Activated CD4-positive, alpha-beta T cell treated with anti-CD3 and anti-CD28 coated beads for 36 hours (primary cell): Measurements from ENCODE around the gene SREBF1. TPM values are rescaled to one million over a fixed set of nuclear protein-coding genes. Genes with fewer than 3 reads are reported as not detected.

Experiments used
- ATAC-seq: fragments of 200-7000 bp; cut with Tn5 transposase; one replicate; pipeline ENCODE4 v1.10.0; 2021; ENCODE audit warnings: mild to moderate bottlenecking, moderate library complexity
- CTCF ChIA-PET: fragments of 350-600 bp; sonication (Branson Sonifier 250); formaldehyde crosslinking; loops from one replicate; lab custom pipeline; 2021; ENCODE audit warnings: antibody characterized with exemption; lab: Charles Lee
- POLR2A ChIA-PET: fragments of 350-600 bp; sonication (Branson Sonifier 250); formaldehyde crosslinking; loops from one replicate; lab custom pipeline; 2021; ENCODE audit warnings: antibody characterized with exemption, inconsistent platforms; lab: Charles Lee
- DNase-seq: peaks from one replicate; pipeline ENCODE4 v3.0.0-alpha.2; 2020
- H3K27ac Mint-ChIP-seq: one replicate; pipeline ENCODE4 v1.8.0; 2021; ENCODE audit warnings: mixed read lengths
- H3K27me3 Mint-ChIP-seq: one replicate; pipeline ENCODE4 v1.8.0; 2021; ENCODE audit warnings: mixed read lengths
- H3K36me3 Mint-ChIP-seq: one replicate; pipeline ENCODE4 v1.8.0; 2021; ENCODE audit warnings: low read depth, mixed read lengths
- H3K4me1 Mint-ChIP-seq: one replicate; pipeline ENCODE4 v1.8.0; 2021; ENCODE audit warnings: mixed read lengths
- H3K4me3 Mint-ChIP-seq: one replicate; pipeline ENCODE4 v1.8.0; 2021; ENCODE audit warnings: mild to moderate bottlenecking, moderate library complexity, mixed read lengths
- H3K9me3 Mint-ChIP-seq: one replicate; pipeline ENCODE4 v1.8.0; 2021; ENCODE audit warnings: low read depth, mixed read lengths
- intact Hi-C, 2 experiments: fragments of 100-400 bp; cut with DNase I in 1 of 2; cut with micrococcal nuclease in 1 of 2; formaldehyde crosslinking; loops; one replicate each; pipeline versions ENCODE4 v1.14.2 to v1.15.1; 2022 to 2024; cut with DNase I, micrococcal nuclease
- total RNA-seq, 2 experiments: library from RNA; stranded (reverse); gene quantifications; one replicate each; pipeline ENCODE4 v1.2.3, GENCODE V29; 2021

The SREBF1 gene
- total RNA-seq, 2 experiments from 2014 or later = 87.6 to 97.2 TPM

DNA sequence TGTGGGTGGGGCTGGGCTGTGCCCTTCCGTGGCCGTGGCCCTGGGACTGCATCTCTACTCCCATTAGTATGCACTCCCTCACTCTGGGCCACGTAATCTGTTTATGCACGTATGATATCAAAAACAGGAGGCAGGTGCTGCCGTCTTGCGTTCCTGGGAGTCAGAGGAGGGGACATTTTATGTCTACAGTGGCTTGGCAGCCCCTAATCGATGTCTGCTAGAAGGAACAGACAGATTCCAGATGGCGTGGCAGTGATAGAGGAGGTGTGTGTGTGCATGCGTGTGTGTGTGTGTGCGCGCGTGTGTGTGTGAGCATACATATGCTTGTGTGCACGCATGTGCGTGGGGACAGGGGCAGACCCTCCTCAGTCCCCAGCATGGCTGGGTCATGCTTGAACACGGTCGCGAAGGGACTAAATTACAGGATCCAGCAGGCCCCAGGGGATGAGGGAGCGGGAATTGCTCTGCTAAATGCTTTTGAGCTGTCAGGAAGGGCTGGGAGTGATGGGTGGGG, 44.7 kb downstream of the SREBF1 start:
- H3K27me3 Mint-ChIP-seq = no peaks in the 10 kb centered on the region
- CTCF ChIA-PET = no interaction called here
- H3K27ac Mint-ChIP-seq = peak overlapping the region; percentile 13
- intact Hi-C loops = no loop called here
- no peak overlapping the region for H3K4me3 Mint-ChIP-seq
- POLR2A ChIA-PET = no interaction called here
- ATAC-seq (no peak), DNase-seq (no peak)
- peaks cover 10% of the 10 kb centered on the region for H3K36me3 Mint-ChIP-seq
- H3K4me1 Mint-ChIP-seq = peaks cover 22% of the 10 kb centered on the region
- H3K9me3 Mint-ChIP-seq = no peaks in the 10 kb centered on the region

DNA sequence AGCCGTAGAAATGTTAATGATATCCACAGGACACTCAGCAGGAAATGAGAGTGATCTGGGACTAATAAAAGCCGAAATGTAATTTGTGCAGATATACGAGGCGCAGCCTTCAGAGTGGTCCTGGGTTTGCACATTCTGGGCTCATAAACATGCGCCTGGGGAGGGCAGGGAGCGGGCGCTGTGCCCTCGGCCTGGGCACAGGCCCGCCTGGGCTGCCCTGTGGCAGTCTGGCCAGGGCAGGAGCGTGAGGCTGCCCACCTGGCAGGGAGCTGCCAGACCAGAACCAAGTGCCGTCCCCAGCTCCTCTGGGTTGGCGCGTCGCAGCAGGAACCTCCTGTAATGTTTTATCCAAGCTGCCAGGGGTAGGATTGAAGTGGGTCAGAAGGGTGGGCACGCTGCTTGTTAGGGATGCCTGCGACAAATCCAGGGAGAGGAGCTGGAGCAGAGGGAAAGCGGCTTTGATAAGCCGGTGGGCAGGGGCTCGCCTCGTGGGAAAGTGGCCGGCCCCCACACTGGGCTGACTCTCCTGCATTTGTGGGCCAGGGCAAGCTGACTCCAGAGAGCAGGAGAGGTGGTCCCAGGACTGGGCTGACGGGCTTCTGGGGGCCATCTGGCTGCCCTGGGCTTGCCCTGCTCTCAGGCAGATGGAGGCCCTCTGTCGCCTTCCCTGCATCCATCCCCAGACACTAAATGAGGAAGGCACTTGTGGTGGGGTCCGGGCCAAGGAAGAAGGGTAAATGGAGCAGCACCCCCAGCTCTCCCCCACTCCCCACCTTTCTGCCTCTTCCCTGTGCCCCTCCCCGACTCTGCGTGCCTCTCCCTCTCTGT, 45.9 kb downstream of the SREBF1 start:
- Mint-ChIP-seq H3K27me3 (no peaks in the 10 kb centered on the region), H3K36me3 (peaks cover 10% of the 10 kb centered on the region), H3K9me3 (no peaks in the 10 kb centered on the region), H3K27ac (no peak overlapping the region), H3K4me3 (no peak overlapping the region), H3K4me1 (peaks cover 22% of the 10 kb centered on the region)
- CTCF ChIA-PET = no interaction called here
- intact Hi-C loops = no loop called here
- ATAC-seq (no peak), DNase-seq (no peak)
- POLR2A ChIA-PET = interaction anchor here (0.7 kb wide), 1 partner anchor 18 kb away, joined by 3 read pairs; no protein-coding TSS in a partner anchor

DNA sequence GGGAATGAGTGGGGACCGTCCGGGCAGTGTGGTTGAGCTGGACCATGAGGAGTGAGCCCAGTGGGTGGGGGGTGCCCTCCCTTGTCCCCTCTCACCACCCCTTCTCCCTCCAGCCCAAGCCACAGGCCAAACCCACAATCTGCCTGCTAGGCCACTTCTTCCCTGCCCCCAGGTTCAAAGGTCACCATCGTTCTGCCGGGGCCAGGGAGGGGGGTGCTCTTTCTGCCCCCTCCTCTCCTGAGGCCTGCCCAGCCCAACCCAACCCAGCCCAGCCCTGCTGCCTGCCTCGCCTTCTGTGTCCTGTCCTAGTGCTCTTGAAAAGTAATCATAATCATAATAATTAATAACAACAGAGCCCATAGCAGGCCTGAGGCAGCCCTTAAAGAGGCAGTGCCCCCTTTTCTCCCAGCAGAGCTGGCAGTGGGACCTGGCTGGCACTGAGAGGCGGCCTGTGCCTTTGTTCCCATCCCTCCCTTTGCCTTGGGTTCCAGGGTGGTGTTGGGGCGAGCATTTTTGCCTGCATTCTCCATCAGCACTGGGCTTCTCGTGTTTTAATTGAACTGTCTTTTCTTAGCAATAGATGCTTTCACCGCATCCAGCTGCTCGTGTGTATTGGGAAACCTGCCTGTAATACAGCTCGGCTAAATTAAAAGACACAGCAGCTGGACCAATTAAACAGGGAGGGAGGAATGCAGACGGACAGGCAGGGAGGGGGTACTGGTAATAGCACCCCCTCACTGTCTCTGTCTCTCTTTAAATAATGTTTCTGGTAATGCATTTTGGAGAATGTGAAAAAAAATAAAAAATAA, 46.8 kb downstream of the SREBF1 start:
- Mint-ChIP-seq H3K36me3 (peaks cover 10% of the 10 kb centered on the region), H3K27me3 (no peaks in the 10 kb centered on the region), H3K4me1 (peaks cover 27% of the 10 kb centered on the region), H3K4me3 (no peak overlapping the region), H3K27ac (no peak overlapping the region), H3K9me3 (no peaks in the 10 kb centered on the region)
- intact Hi-C loops = no loop called here
- ATAC-seq (no peak), DNase-seq (no peak)
- POLR2A ChIA-PET = no interaction called here
- CTCF ChIA-PET = no interaction called here

DNA sequence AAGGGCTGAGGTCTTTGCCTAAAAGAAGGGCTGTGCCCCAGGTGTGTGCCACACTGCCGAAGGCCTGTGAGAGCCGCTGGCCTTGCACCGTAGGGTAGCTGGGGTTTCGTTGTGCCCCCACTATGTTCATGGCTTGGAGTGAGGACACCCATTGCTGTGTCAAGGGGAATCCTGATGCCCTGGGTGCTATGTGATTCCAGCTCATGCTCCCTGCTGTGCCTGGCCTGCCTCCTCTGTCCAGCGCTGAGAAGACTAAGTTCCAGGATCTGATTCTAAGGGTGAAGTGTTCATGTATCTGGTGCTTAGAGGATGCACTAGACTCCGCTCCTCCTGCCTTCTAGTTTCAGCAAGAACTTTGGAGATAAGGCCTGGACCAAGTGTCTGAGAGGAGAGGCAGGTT, 47.4 kb downstream of the SREBF1 start:
- no peak for DNase-seq
- CTCF ChIA-PET = no interaction called here
- Mint-ChIP-seq H3K9me3 (no peaks in the 10 kb centered on the region), H3K27me3 (no peaks in the 10 kb centered on the region), H3K27ac (no peak overlapping the region), H3K36me3 (peaks cover 8% of the 10 kb centered on the region), H3K4me1 (peaks cover 32% of the 10 kb centered on the region), H3K4me3 (no peak overlapping the region)
- intact Hi-C loops = no loop called here
- POLR2A ChIA-PET = interaction anchor here (0.6 kb wide), 1 partner anchor 45 kb away, joined by 3 read pairs; no protein-coding TSS in a partner anchor
- ATAC-seq = no peak

DNA sequence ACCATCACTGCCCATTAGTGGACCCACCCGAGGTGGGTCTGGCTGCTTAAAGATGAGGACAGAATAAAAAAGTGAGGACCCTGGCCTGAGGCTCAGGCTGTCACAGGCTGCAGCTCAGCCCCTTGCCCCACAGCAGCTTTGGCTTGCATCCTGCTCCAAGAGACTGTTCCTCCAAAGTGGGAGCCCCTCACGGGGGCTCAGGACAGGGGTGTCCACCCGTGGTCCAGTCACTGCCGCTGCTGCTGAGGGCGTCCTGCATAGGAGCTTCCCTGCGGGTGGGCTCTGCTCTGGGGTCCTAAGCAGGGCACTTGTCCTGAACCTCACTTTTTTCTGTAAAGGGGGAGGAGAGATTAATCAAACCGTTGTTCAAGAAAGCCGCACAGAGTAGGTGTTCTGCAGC, 47.8 kb downstream of the SREBF1 start:
- H3K27me3 Mint-ChIP-seq = no peaks in the 10 kb centered on the region
- peaks cover 35% of the 10 kb centered on the region for H3K4me1 Mint-ChIP-seq
- H3K9me3 Mint-ChIP-seq = no peaks in the 10 kb centered on the region
- no peak for DNase-seq
- peaks cover 7% of the 10 kb centered on the region for H3K36me3 Mint-ChIP-seq
- no peak overlapping the region for H3K4me3 Mint-ChIP-seq
- CTCF ChIA-PET = interaction anchor here (1.2 kb wide), 1 partner anchor 79 kb away, joined by 3 read pairs; no protein-coding TSS in a partner anchor
- POLR2A ChIA-PET = interaction anchor here (0.6 kb wide), 1 partner anchor 45 kb away, joined by 3 read pairs; no protein-coding TSS in a partner anchor
- intact Hi-C loops = no loop called here
- no peak for ATAC-seq
- peak overlapping the region; percentile 58 for H3K27ac Mint-ChIP-seq

DNA sequence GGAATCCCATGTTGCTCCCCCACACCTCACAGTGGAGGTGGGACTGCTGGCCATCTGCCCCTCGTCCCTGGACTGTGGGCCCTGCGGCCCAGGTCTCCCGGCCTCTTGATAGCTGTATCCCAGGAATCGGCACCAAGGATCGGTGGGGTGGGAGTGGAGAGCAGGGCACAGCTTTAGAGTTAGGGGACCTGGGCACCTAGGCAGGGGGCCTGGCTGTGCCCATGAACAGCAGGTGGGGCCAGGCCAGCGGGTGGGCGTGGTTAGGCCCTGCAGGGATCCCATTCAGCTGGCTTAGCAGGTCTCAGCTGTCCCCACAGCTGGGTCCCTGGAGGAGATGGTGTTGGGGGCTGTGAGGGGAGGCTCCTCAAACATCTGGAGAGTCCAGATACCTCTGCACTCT, 49.2 kb downstream of the SREBF1 start:
- Mint-ChIP-seq H3K9me3 (no peaks in the 10 kb centered on the region), H3K27me3 (no peaks in the 10 kb centered on the region), H3K4me3 (no peak overlapping the region), H3K27ac (no peak overlapping the region), H3K4me1 (peaks cover 25% of the 10 kb centered on the region), H3K36me3 (no peaks in the 10 kb centered on the region)
- intact Hi-C loops = no loop called here
- POLR2A ChIA-PET = no interaction called here
- ATAC-seq = no peak
- CTCF ChIA-PET = interaction anchor here (0.6 kb wide), 1 partner anchor 309 kb away, joined by 3 read pairs; no protein-coding TSS in a partner anchor
- DNase-seq = no peak

DNA sequence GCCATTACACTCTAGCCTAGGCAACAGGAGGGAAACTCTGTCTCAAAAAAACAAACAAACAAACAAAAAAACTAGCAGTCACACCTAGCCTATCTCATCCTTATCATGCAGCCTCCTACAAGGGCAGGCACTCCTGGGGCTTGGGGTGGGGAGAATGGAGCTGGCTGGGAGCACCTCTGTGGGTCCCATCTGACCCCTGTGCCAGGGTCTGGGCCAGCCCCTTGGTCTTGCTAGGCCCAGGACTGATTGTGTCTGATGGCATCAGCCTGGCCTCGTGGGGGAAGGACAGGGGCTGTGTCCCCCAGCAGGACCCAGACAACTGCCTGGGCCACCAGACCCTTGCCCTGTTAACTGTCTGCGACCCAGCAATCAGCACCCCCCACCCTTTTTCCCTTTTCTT, 49.8 kb downstream of the SREBF1 start:
- ChIA-PET POLR2A (no interaction called here), CTCF (interaction anchor here (0.6 to 1.5 kb wide), 2 partner anchors 102 to 125 kb away, joined by 3 to 5 read pairs; no protein-coding TSS in a partner anchor)
- no peaks in the 10 kb centered on the region for H3K9me3 Mint-ChIP-seq
- H3K27me3 Mint-ChIP-seq = no peaks in the 10 kb centered on the region
- no peak for DNase-seq
- no peaks in the 10 kb centered on the region for H3K36me3 Mint-ChIP-seq
- no peak overlapping the region for H3K27ac Mint-ChIP-seq
- ATAC-seq = no peak
- H3K4me1 Mint-ChIP-seq = peaks cover 19% of the 10 kb centered on the region
- H3K4me3 Mint-ChIP-seq = no peak overlapping the region
- intact Hi-C loops = no loop called here

DNA sequence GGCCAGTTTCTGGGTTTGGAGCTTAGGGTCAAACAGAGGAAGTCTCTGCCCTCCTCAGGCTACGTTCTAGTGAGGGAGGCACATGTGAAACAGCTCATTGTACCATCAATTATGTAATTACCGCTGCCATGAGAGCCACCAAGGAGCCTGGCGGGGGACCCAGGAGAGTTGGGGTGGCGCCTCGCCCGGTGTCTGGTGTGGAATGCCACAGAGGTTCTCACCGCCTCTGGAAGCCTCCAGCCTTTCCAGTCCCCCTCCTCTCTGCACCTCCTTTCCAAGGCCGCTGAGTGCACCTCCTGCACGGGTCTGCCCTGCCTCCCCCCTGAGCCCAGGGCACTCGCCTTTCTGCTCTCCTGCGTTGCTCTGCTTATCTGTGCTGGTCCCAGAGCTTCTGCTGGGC, 51.4 kb downstream of the SREBF1 start:
- intact Hi-C loops = no loop called here
- DNase-seq (no peak), ATAC-seq (no peak)
- no peaks in the 10 kb centered on the region for H3K36me3 Mint-ChIP-seq
- POLR2A ChIA-PET = no interaction called here
- H3K27ac Mint-ChIP-seq = no peak overlapping the region
- H3K27me3 Mint-ChIP-seq = no peaks in the 10 kb centered on the region
- H3K4me1 Mint-ChIP-seq = peaks cover 18% of the 10 kb centered on the region
- no peak overlapping the region for H3K4me3 Mint-ChIP-seq
- CTCF ChIA-PET = interaction anchor here (0.6 to 1.8 kb wide), 11 partner anchors 10 to 172 kb away, joined by 3 to 5 read pairs (median 4); no protein-coding TSS in a partner anchor
- no peaks in the 10 kb centered on the region for H3K9me3 Mint-ChIP-seq

DNA sequence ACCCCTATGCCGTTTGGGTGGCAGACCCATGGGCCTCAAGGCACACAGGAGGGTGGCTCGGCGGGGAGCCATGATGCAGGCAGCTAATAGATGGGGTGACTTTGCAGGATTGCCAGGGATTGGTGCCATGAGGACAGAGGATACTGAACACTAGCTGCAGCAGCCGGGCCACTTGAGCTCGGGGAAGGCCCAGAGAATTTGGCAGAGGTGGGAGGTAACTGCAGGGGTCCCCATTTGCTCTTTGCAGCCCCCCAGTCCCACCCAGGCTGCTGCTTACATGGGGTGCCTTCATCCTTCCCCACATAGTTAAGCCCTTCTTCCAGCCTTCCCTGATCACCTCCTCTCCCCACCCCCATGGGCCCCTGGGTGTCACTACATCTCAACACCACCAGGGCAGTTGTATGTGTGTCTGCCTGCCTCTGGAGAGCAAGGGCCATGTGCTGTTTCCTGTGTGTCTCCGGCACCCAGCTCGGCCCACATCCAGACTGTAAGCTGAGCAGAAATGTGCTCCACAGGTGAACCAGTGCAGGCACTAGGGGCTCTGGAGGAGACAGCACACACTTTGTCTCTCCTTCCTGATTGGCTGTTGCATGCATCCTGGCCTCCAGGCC, 52.0 kb downstream of the SREBF1 start:
- ATAC-seq (peak; percentile 52), DNase-seq (peak; percentile 60)
- H3K9me3 Mint-ChIP-seq = no peaks in the 10 kb centered on the region
- peaks cover 18% of the 10 kb centered on the region for H3K4me1 Mint-ChIP-seq
- POLR2A ChIA-PET = no interaction called here
- no peak overlapping the region for H3K4me3 Mint-ChIP-seq
- H3K36me3 Mint-ChIP-seq = no peaks in the 10 kb centered on the region
- intact Hi-C loops = no loop called here
- CTCF ChIA-PET = interaction anchor here (0.6 to 1.8 kb wide), 7 partner anchors 11 to 173 kb away, joined by 3 to 5 read pairs (median 4); no protein-coding TSS in a partner anchor
- no peak overlapping the region for H3K27ac Mint-ChIP-seq
- H3K27me3 Mint-ChIP-seq = no peaks in the 10 kb centered on the region

DNA sequence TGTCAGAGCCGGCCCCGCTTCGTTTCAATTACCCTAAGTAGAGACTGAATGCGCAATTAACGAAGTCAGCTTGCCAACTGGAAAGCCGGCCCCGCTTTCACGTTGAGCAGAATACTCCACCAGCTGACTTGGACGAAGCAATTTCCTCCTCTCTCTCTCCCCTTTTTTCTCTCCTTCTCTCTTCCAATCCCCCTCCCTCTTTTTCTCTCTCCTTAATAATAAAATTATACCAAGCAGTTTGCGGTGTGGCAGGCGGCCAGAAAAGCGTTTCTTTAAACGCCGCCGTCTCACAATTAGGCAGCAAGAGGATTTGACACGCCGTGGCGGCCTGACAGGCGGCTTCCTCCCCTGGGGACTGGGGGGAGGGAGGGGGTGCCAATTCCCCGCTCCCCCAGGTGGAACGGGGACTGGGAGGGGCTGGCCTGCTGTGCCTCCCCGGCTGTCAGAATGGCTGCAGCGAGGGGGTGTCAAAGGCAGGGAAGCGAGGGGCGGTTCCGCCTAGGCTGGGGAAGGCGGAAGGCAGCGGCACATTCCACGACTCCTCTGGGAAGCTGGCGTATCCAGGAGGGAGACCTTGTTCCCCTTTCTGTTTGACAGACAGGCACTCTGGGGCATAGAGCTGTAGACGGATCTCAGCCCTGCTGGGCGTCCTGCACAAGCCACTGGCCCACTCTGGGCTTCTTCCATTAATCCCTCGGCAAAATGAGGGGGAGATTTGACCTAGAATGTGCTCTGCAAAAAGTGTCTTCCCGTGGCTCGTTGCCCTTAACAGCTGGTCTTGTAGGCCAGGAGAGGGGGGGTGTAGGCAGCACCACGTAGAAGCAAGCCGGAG, 52.7 kb downstream of the SREBF1 start:
- Mint-ChIP-seq H3K4me1 (peaks cover 18% of the 10 kb centered on the region), H3K36me3 (no peaks in the 10 kb centered on the region), H3K27ac (no peak overlapping the region), H3K27me3 (no peaks in the 10 kb centered on the region), H3K9me3 (no peaks in the 10 kb centered on the region), H3K4me3 (peak overlapping the region; percentile 55)
- ATAC-seq (no peak), DNase-seq (peak; percentile 41)
- intact Hi-C loops = loop anchor here (1.0 to 2.0 kb wide), 5 partner anchors 31 to 102 kb away; no protein-coding TSS in a partner anchor
- ChIA-PET POLR2A (no interaction called here), CTCF (interaction anchor here (0.7 to 1.8 kb wide), 6 partner anchors 12 to 174 kb away, joined by 3 to 5 read pairs (median 3); no protein-coding TSS in a partner anchor)
